Measurements from ENCODE around the gene MYMX. TPM values are rescaled to one million over a fixed set of nuclear protein-coding genes. Genes with fewer than 3 reads are reported as not detected.

MYMX gene
- total and polyA plus RNA-seq, 2 of the 13 experiments (the other 11 are each of a cell fraction or from before 2014, with no cell fraction given) = not detected

- TF ChIP-seq, protein P1, sequence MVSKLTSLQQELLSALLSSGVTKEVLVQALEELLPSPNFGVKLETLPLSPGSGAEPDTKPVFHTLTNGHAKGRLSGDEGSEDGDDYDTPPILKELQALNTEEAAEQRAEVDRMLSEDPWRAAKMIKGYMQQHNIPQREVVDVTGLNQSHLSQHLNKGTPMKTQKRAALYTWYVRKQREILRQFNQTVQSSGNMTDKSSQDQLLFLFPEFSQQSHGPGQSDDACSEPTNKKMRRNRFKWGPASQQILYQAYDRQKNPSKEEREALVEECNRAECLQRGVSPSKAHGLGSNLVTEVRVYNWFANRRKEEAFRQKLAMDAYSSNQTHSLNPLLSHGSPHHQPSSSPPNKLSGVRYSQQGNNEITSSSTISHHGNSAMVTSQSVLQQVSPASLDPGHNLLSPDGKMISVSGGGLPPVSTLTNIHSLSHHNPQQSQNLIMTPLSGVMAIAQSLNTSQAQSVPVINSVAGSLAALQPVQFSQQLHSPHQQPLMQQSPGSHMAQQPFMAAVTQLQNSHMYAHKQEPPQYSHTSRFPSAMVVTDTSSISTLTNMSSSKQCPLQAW (CRISPR knock-in tag; IDR thresholded peaks at IDR 0.05) = peak; percentile 21; the same call in 1 of the 2 replicates
- TF ChIP-seq ZNF704 (CRISPR knock-in tag; IDR thresholded peaks at IDR 0.05; ENCODE audit: borderline replicate concordance) (0 out of 2 replicates have a peak, but pooled peaks have one; percentile 48), KLF13 (CRISPR knock-in tag; IDR thresholded peaks at IDR 0.05) (0 out of 2 replicates have a peak, but pooled peaks have one; percentile 26), SAFB2 (CRISPR knock-in tag; IDR thresholded peaks at IDR 0.05; ENCODE audit: borderline replicate concordance, low read depth) (0 out of 2 replicates have a peak, but pooled peaks have one; percentile 33), ZBTB38 (CRISPR knock-in tag; IDR thresholded peaks at IDR 0.05) (peak; percentile 75), ZNF260 (CRISPR knock-in tag; IDR thresholded peaks at IDR 0.05; ENCODE audit: borderline replicate concordance, low read depth) (no peak), BORCS8-MEF2B (CRISPR knock-in tag; IDR thresholded peaks at IDR 0.05) (no peak), PCBP1 (IDR thresholded peaks at IDR 0.05; ENCODE audit: borderline replicate concordance, low read depth, low read length) (0 out of 2 replicates have a peak, but pooled peaks have one; percentile 16), REST (IDR thresholded peaks at IDR 0.05; ENCODE audit: borderline replicate concordance in 1 of 2, low read depth in 1 of 2, low read length in 2 of 2) (no peak), ZNF225 (CRISPR knock-in tag; IDR thresholded peaks at IDR 0.05) (0 out of 2 replicates have a peak, but pooled peaks have one; percentile 30), ZIK1 (CRISPR knock-in tag; IDR thresholded peaks at IDR 0.05; ENCODE audit: borderline replicate concordance, low read depth) (no peak)
- TF ChIP-seq, protein P2, sequence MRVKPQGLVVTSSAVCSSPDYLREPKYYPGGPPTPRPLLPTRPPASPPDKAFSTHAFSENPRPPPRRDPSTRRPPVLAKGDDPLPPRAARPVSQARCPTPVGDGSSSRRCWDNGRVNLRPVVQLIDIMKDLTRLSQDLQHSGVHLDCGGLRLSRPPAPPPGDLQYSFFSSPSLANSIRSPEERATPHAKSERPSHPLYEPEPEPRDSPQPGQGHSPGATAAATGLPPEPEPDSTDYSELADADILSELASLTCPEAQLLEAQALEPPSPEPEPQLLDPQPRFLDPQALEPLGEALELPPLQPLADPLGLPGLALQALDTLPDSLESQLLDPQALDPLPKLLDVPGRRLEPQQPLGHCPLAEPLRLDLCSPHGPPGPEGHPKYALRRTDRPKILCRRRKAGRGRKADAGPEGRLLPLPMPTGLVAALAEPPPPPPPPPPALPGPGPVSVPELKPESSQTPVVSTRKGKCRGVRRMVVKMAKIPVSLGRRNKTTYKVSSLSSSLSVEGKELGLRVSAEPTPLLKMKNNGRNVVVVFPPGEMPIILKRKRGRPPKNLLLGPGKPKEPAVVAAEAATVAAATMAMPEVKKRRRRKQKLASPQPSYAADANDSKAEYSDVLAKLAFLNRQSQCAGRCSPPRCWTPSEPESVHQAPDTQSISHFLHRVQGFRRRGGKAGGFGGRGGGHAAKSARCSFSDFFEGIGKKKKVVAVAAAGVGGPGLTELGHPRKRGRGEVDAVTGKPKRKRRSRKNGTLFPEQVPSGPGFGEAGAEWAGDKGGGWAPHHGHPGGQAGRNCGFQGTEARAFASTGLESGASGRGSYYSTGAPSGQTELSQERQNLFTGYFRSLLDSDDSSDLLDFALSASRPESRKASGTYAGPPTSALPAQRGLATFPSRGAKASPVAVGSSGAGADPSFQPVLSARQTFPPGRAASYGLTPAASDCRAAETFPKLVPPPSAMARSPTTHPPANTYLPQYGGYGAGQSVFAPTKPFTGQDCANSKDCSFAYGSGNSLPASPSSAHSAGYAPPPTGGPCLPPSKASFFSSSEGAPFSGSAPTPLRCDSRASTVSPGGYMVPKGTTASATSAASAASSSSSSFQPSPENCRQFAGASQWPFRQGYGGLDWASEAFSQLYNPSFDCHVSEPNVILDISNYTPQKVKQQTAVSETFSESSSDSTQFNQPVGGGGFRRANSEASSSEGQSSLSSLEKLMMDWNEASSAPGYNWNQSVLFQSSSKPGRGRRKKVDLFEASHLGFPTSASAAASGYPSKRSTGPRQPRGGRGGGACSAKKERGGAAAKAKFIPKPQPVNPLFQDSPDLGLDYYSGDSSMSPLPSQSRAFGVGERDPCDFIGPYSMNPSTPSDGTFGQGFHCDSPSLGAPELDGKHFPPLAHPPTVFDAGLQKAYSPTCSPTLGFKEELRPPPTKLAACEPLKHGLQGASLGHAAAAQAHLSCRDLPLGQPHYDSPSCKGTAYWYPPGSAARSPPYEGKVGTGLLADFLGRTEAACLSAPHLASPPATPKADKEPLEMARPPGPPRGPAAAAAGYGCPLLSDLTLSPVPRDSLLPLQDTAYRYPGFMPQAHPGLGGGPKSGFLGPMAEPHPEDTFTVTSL (CRISPR knock-in tag; IDR thresholded peaks at IDR 0.05; ENCODE audit: borderline replicate concordance) = 0 out of 2 replicates have a peak, but pooled peaks have one; percentile 17
- TF ChIP-seq, protein P3, sequence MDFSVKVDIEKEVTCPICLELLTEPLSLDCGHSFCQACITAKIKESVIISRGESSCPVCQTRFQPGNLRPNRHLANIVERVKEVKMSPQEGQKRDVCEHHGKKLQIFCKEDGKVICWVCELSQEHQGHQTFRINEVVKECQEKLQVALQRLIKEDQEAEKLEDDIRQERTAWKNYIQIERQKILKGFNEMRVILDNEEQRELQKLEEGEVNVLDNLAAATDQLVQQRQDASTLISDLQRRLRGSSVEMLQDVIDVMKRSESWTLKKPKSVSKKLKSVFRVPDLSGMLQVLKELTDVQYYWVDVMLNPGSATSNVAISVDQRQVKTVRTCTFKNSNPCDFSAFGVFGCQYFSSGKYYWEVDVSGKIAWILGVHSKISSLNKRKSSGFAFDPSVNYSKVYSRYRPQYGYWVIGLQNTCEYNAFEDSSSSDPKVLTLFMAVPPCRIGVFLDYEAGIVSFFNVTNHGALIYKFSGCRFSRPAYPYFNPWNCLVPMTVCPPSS (IDR thresholded peaks at IDR 0.05) = no peak
These were observed 6.0 kb downstream of the MYMX start (continued) for GRCh38 chr6:44222486-44223318.
